HG03135 (cell line): ENCODE data around the gene UBXN6.
A peak's percentile ranks its signal among the peaks of the same experiment; 100 is the strongest.

Experiments used
- ATAC-seq: cut with Tn5 transposase; IDR thresholded peaks from one replicate; pipeline ENCODE4 v1.9.1; 2021; ENCODE audit warnings: mild to moderate bottlenecking, moderate library complexity; ENCODE audit not compliant: unreplicated experiment

UBXN6 gene, protein sequence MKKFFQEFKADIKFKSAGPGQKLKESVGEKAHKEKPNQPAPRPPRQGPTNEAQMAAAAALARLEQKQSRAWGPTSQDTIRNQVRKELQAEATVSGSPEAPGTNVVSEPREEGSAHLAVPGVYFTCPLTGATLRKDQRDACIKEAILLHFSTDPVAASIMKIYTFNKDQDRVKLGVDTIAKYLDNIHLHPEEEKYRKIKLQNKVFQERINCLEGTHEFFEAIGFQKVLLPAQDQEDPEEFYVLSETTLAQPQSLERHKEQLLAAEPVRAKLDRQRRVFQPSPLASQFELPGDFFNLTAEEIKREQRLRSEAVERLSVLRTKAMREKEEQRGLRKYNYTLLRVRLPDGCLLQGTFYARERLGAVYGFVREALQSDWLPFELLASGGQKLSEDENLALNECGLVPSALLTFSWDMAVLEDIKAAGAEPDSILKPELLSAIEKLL

DNA sequence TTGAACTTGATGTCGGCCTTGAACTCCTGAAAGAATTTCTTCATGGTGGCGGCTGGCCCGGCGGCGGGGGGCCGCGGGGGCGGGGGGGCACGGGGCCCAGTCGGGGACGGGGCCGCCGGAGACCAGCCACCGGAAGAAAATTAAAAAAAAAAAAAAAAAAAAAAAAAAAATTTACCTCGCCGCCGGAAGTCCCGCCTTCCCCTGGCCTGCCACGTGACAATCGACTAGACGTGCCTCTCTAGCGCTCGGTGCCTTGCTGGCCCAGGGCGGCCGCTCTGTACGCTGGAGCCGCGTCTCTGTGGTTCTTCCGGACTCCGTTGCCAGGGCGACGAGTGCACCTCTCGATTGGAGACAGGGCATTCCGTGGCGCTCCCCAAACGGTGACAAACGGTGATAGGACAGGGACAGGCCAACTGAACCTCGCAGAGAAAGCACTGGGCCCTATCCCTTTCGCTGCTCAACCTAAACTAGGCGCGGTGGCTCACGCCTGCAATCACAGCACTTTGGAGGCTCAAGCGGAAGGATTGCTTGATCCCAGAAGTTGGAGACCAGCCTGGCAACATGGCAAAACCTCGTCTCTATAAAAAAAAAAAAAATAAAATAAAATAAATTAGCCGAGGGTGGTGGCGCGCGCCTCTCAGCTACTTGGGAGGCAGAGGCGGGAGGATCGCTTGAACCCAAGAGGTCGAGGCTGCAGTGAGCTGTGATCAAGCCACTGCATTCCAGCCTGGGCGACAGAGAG is at the start of gene UBXN6:
UBXN6 (minus strand) TSS at position 141 of the 742 bp plus-strand sequence; CDS start at position 44, 97 bp downstream.
- peak; percentile 86 for ATAC-seq

DNA sequence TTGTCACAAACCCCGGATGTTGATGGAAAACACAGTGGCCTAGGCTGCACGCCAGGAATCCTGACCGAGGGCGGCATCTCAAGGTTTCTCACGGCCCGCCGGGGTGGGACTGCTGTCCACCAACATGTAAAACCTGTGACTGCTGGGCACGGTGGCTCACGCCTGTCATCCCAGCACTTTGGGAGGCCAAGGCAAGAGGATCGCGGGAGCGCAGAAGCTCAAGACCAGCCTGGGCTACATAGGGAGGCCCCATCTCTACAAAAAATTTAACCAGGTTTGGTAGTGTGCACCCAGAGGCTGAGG is 49.5 kb upstream of the UBXN6 start:
- no peak for ATAC-seq

DNA sequence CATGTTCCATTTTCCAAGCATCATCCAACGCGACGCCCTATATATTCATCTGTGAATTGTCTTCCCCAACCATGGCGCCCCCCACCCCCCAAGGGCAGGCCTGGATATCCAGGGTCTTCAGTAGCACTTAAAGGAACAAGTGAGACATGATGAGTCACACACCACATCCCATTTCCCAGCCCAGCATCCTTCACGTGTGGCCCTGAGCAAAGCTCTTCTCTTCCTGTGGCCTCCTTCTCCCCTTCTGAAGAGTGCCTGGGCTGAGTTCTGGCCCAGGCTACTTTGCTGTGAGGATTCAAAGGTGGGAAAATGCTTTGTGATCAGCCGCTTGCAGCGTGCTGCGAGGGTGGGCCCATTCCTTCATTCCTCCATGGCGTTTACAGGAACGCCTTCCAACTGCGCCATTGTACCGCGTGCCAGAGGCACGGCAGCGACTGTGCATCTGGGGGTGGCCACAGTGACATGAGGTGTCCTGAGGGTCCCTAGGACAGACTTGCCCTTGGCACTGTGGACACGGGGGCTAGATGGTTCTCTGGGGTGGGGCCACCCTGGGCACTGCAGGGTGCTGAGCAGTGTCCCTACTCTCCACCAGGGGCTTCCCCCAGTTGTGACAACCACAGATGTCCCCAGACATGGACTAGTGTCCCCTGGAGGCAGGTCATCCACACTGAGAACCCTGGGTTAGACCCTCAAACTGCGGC is 49.0 kb upstream of the UBXN6 start:
- ATAC-seq: no peak

DNA sequence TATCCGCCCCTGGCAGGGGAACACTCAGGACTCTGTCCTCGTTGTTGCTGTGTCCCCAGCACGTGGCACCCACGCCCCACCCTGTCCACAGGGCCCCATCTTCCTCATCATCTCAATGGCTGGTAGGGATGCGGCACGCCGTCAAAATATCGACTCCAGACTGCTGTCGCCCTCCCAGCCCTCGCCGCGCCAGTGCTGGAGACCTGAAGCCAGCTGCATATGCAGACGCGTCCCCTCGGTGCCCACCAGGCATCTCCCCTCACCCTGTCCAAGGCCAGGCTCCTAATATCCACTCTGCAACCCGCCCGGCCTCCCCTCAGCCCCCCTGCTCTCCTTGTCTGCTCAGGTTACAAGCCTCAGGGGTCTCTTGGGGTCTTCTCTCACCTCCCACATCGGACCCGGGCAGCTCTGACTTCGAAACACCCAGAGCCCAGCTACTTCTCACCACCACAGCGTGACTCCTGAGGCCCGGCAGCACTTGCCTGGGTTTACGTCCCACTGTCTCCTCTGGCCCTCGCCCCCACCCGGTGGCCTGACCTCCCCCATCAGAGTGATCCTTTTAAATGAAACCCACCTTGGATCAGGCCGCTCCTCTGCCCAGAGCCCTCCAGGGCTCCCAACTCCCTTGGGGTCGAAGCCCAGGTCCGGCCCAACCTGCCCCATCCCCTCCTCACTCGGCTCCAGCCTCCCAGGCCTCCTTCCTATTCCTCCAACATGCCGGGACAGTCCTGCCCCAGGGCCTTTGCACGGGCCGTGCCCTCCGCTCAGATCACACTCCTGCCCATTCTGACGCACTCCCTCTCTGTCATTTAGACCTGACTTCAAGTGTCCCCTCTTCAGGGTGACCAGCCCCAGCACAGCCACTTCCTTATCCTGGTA is 48.2 kb upstream of the UBXN6 start:
- no peak for ATAC-seq

DNA sequence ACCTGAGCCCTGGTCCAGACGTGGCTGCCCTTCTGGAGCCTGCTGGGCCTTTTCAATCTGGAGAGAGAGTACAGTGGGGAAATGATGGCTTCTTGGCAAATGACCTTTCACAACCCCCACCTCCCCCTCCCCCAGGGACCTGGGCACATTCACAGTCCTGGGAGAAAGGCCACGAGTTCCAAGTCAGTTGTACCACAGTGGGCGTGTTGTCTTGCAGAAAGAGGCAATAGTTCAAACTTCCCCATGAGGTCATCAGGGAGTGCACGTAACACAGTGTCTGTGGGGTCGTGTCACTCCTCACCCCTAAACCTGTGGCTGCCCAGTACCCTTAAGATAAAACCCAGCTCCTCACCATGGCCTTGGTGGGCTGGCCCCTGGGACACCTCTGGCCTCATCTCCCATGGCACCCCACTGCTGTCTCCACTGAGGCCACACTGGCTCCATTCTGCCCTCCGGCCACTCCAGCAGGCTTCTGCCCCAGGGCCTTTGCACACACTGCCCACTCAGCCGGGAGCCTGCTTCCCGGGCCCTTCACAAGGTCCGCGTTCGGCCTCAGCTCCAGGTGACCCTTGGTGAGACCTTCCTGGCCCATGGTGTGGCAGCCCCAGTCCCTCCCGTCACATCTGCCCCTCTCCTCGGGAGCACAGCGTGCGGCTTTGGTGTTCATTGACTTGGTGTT is 47.4 kb upstream of the UBXN6 start:
- ATAC-seq: no peak

DNA sequence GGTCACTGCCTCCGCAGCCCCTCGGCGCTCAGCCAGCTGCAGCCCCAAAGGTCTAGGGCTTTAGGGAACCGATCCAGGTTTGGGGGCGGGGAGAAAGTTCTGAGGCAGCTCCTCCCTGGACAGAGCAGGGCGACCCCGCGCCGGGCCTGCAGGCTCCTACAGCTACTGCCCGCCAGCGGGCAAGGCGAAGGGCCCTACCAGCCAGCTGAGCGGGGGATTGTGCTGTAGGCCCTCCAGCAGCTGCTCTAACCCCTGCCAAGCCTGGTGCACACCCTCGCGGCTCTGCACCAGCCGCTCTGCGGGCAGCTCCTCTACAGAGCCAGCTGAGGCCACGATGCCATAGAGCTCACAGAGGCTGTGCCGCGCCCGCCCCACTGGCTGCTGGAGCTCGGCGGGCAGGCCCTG is 46.7 kb upstream of the UBXN6 start:
- ATAC-seq: no peak

DNA sequence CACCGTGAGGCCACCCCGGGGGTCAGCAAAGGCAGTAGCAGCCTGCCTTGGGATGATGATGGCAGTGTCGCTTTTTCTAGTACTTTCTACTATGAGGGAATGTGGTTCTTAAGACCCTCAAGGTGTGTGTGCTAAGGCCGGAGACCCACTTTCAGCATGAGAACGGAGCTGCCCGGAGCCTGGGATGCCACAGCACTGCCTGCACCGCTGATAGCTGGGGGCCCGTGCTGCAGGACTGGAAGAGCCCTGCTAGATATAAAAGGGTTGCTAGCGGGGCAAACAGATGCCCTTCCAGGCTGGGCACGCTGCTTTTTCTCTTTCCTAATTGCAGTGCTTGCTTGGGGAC is 46.2 kb upstream of the UBXN6 start:
- no peak for ATAC-seq

DNA sequence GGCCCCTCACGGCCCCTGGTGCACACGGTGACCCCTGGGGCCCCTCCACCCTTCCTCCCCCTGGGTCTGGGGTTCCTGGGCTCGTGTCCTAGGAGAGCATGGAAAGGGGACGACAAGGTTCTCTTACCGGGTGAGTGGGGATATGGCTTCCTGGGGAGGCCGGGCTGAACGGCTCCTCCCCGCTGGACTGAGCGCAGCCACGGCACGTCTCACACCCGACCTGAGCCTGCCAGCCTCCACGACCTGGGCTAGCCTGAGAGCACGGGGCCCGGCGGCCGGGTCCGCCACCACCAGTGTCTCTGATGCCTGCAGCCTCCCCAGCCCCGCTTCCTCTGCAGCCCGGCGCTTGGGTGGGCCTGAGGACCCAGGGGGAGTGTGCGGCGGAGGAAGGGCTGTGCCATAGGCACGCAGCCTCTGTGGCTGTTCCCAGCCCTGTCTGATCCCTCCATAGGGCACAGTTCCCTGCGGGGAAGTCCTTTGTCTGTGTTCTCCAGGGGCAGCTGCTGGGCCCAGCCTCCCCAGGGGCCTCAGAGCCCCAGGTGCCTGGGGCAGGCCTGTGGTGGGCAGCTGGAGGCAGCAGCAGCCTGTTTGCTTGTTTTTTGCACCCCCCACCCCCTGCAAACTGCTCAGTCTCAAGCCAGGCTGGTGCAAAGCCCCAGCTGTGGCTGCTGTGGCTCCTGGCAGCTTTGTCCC is 45.7 kb upstream of the UBXN6 start:
- ATAC-seq: no peak

DNA sequence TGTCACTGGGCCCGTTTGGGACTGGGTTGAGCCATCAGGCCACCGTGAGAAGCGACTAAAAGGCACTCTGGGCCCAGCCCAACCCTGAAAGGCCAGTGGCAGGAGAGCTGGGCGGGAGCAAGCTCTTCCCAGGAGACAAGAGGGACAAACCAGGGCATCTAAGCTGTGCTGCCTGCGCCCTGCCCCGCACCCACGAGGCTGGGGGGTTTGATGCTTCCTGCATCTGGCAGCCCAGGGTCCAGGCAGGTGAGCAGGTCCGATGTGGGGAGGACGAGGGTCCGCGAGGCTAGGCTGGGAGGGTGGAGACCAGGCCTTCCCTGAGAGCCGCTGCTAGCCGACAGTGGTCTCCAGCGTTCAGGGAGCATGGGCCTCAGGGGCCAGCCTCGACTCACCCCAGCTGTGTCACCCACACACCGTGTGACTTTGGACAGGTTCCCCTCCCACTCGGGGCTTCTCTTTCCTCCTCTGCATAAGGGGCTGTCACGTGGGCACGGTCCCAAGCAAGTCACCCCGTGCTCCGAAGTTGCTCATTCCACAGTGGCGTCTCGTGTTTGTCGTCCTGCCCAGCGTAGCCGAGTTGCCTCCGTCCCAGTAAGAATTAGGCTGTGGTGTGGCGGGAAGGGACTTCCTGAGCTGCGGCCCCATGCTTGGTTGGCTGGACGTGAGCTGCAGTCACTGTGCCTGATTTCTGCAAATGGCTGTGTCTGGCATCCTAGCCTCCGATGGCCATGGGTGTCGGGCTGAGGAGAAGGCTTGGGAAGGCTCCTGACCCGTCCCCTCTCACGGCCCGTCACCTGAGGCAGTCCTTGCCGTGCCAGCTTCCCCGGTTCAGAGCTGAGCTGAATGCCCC is 44.9 kb upstream of the UBXN6 start:
- ATAC-seq: no peak

DNA sequence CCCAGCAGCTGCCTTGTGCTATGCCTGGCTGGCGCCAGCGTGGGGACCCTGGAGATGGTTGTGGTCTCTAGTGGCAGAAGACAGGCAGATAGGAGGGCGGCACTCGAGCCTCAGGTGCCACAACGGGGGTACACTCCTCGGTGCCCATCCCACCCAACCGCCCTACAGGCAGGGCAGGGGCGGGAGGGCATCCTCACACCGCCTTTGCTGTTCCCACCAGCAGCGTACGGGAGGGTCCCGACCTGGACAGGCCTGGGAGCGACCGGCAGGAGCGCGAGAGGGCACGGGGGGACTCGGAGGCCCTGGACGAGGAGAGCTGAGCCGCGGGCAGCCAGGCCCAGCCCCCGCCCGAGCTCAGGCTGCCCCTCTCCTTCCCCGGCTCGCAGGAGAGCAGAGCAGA is 44.1 kb upstream of the UBXN6 start:
- no peak for ATAC-seq

DNA sequence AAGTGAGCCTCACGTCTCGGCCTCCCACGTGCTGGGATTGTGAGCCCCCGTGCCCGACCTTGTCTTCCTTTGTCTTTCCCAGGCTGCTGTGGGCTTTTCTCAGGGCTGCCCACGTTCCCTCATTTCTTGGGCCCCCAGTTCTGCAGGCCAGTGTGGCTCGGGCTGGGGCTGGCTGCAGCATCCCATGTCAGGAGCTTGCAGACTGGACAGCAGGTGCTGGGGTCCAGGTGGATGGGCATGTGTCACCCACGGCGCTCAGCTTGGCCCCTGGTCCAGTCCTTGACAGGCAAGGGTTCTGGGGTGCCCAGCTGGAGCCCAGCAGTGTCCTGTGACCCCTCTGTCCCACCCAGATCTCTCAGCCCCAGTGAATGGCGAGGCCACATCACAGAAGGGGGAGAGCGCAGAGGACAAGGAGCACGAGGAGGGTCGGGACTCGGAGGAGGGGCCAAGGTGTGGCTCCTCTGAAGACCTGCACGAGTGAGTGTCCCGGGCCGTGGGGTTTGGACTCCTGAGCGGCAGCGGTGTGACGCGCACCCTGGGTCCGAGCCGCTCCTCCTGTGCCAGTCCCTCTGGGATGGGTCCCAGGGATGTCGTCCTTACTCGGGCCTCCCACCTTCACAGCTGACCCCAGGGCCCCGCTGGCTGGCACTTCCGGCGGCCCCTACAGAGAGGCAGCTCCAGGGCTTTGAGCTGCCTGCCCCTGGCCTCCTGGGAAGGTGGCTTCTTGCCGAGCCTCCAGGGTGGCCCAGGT is 43.4 kb upstream of the UBXN6 start:
- no peak for ATAC-seq

DNA sequence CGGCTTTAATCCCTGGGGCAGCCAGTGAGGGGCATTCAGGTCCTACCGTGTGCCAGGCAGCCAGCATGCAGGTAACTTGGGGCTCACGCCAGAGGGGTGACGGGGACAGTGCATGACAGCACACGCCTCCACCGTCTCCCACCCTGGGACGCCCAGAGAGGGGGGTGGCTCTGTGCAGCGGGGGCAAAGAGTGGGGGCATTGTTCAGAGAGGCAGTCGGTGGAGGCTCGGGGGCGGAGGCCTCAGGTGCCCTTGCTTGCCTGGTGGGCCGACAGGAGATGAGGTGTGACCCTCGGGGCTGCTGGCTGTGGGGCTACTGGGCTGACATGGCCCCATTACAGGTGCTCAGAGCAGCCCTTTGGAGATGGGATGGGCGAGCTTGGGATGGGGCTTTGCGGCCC is 42.3 kb upstream of the UBXN6 start:
- ATAC-seq: no peak

DNA sequence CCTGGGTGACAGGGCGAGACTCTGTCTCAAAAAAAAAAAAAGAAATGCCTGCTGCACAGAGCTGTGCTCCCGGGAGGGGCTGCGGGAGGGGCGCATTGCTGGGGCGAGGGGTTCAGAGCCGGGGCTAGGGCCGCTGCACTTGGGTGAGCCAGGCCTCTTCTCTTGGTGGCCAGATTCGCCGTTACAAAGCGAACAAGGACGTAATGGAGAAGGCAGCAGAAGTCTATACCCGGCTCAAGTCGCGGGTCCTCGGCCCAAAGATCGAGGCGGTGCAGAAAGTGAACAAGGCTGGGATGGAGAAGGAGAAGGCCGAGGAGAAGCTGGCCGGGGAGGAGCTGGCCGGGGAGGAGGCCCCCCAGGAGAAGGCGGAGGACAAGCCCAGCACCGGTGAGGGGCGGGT is 41.7 kb upstream of the UBXN6 start:
- ATAC-seq: no peak

DNA sequence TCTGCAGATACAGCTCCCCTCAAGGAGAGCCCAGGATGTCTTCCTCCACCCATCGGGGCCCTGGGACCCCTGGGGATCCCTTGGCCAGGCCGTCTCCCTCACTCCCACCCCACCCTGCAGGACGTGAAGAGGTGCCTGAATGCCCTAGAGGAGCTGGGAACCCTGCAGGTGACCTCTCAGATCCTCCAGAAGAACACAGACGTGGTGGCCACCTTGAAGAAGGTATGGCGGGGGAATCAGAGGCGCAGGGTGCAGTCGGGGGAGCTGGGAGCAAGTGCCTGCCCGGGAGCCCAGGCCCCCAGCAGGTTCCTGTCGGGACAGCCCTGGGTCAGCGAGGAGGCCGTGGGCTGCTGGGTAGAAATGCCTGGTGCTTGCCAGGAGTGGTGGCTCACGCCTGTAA is 41.1 kb upstream of the UBXN6 start:
- ATAC-seq: no peak

DNA sequence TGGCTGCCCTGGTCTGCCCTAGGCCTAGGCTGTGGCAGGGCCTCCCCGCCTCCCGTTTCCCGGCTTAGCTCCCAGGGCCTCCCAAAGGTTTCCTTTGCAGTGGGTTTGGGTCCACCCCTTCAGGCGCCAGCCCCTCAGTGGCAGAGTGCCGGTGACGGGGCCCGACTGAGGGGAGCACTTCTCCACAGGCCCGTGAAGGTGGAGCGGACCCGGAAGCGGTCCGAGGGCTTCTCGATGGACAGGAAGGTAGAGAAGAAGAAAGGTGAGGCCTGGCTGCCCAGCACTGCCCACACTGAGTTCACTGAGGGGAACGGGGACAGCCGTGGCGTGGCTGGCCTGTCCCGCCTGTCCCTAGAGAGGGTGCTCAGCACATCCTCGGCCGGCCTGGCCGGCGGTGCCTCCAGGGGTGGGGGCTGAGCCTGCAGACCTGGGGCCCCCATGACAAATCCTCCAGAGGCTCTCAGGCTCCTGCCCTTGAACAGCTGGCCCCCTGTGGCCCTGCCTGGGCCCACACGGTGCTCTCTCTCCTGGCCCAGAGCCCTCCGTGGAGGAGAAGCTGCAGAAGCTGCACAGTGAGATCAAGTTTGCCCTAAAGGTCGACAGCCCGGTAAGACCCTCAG is 40.3 kb upstream of the UBXN6 start:
- no peak for ATAC-seq

DNA sequence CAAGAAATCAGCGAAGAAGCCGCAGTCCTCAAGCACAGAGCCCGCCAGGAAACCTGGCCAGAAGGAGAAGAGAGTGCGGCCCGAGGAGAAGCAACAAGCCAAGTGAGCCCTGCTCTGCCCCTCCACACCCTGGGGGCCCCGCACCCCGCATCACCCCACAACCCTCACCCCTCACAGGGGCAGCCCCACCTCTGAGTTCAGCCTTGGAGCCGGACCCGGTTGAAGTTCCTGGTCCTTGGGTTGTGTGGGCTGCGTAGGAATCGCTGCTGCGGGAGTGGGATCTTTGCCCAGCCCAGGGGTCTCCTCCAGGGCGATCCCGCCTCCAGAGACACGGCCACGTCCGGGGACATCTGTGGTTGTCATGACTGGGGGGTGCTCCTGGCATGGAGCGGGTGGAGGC is 38.7 kb upstream of the UBXN6 start:
- ATAC-seq: no peak

DNA sequence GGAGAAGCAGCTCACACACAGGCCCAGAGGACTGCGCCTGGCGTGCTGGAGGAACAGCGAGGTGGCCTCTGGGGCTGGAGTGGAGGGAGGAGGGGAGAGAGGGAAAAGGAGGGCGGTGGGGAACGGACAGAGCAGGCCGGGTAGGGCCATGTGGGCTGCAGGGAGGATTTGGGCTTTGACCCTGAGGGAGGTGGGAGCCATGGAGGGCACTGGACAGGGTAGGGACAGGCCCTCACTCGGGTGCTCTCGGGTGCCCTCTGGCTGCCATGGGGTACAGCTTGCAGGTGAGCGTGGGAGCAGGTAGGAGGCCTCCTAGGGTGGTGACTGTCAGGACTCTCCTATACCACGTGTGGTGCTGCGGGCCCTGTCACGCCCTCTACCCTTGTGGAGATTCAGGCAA is 37.9 kb upstream of the UBXN6 start:
- no peak for ATAC-seq

DNA sequence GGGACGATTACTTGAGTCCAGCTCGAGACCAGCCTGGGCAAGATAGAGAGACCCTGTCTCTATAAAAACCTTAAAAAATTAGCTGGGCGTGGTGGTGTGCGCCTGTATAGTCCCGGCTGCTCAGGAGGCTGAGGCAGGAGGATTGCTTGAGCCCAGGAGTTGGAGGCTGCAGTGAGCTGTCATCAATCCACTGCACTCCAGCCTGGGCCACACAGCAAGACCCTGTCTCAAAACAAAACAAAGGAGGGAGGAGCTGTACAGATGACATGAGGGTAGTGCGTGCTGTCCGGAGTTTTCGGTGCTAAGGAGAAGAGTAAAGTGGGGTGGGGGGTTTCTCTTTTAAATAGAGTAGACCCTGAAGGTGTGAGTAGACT is 37.1 kb upstream of the UBXN6 start:
- no peak for ATAC-seq
